Germinal center (tissue), 1 donor: ENCODE data around the gene ZFAND5.
A peak's percentile ranks its signal among the peaks of the same experiment; 100 is the strongest.

ENCODE experiments used
- DNase-seq: peaks from one replicate; pipeline ENCODE4 v3.0.0; 2012; ENCODE audit warnings: mixed read lengths, low spot score

Gene ZFAND5

GRCh38 chr9:72364679-72365524 lies at the start of gene ZFAND5:
ZFAND5 (minus strand) TSS chr9:72365208; CDS start chr9:72360778, 4,430 bp downstream.
- DNase-seq: peak; percentile 96

- no peak for DNase-seq
These were observed 47.6 kb upstream of the ZFAND5 start for GRCh38 chr9:72412483-72413040.

- no peak for DNase-seq
These were observed 45.2 kb upstream of the ZFAND5 start for GRCh38 chr9:72410214-72410613.

- DNase-seq: no peak
These were observed 42.1 kb upstream of the ZFAND5 start for GRCh38 chr9:72407114-72407513.

- DNase-seq: no peak
These were observed 37.7 kb upstream of the ZFAND5 start for GRCh38 chr9:72402744-72403143.

GRCh38 chr9:72401396-72401795 lies 36.4 kb upstream of the ZFAND5 start:
- no peak for DNase-seq

- DNase-seq: no peak
These were observed 35.9 kb upstream of the ZFAND5 start for GRCh38 chr9:72400866-72401265.

GRCh38 chr9:72399391-72399790 lies 34.4 kb upstream of the ZFAND5 start:
- no peak for DNase-seq

- no peak for DNase-seq
These were observed 31.5 kb upstream of the ZFAND5 start for GRCh38 chr9:72396247-72397091.

- DNase-seq: no peak
These were observed 29.1 kb upstream of the ZFAND5 start for GRCh38 chr9:72394066-72394465.

- DNase-seq: no peak
These were observed 25.9 kb upstream of the ZFAND5 start for GRCh38 chr9:72390907-72391306.

- DNase-seq: no peak
These were observed 21.2 kb upstream of the ZFAND5 start for GRCh38 chr9:72386186-72386585.

GRCh38 chr9:72384710-72385485 lies 19.9 kb upstream of the ZFAND5 start:
- no peak for DNase-seq

GRCh38 chr9:72383978-72384709 lies 19.1 kb upstream of the ZFAND5 start:
- DNase-seq: no peak

- DNase-seq: no peak
These were observed 17.4 kb upstream of the ZFAND5 start for GRCh38 chr9:72382405-72382804.

- DNase-seq: no peak
These were observed 12.0 kb upstream of the ZFAND5 start for GRCh38 chr9:72377041-72377440.

GRCh38 chr9:72371151-72371550 lies 6.1 kb upstream of the ZFAND5 start:
- no peak for DNase-seq

GRCh38 chr9:72365525-72366256 lies 683 bp upstream of the ZFAND5 start:
- peak; percentile 79 for DNase-seq

GRCh38 chr9:72363908-72364678 lies 915 bp downstream of the ZFAND5 start:
- DNase-seq: peak; percentile 83

- no peak for DNase-seq
These were observed 1.8 kb downstream of the ZFAND5 start for GRCh38 chr9:72363236-72363635.
